GM10266 (cell line): ENCODE measurements around the gene PODN.

Experiments
- DNase-seq: peaks from one replicate; pipeline ENCODE4 v3.0.0; 2012; ENCODE audit errors: extremely low spot score
- CTCF ChIP-seq: IDR thresholded peaks from 2 replicates; pipeline ENCODE4 v1.5.1; 2012; ENCODE audit warnings: mild to moderate bottlenecking, low read depth; ENCODE audit not compliant: control insufficient read depth, insufficient read depth; ENCODE audit errors: missing control alignments

Gene PODN

GRCh38 chr1:53078333-53079101 is 16.5 kb downstream of the PODN start:
- TF ChIP-seq CTCF, result no peak
- DNase-seq, result no peak

GRCh38 chr1:53079251-53079650 is 17.2 kb downstream of the PODN start:
- DNase-seq, result no peak
- TF ChIP-seq CTCF, result no peak

GRCh38 chr1:53080041-53080440 is 18.0 kb downstream of the PODN start:
- TF ChIP-seq CTCF, result no peak
- DNase-seq, result no peak

- DNase-seq, result no peak
- TF ChIP-seq CTCF, result no peak
These were observed 18.8 kb downstream of the PODN start for GRCh38 chr1:53080769-53081168.

GRCh38 chr1:53081384-53082066 is 19.5 kb downstream of the PODN start:
- TF ChIP-seq CTCF, result no peak
- DNase-seq, result no peak

- no peak for TF ChIP-seq CTCF
- DNase-seq, result no peak
These were observed 20.9 kb downstream of the PODN start for GRCh38 chr1:53082826-53083455.
